Cardiac muscle cell (in vitro differentiated cells and primary cell): Measurements from ENCODE around the gene RAD18. TPM values are rescaled to one million over a fixed set of nuclear protein-coding genes. Genes with fewer than 3 reads are reported as not detected.
A peak's percentile ranks its signal among the peaks of the same experiment; 100 is the strongest.

Experiments
- DNase-seq, 2 donors: peaks; one replicate each; pipeline versions ENCODE4 v3.0.0 to v3.0.0-alpha.2; 2010 to 2017; ENCODE audit warnings: low read depth in 1 of 2, low spot score in 1 of 2
- H3K27ac ChIP-seq: fragments of 200-600 bp; sonication (generic); 2 replicates; pipeline ENCODE4 v1.5.1; 2016
- H3K27me3 ChIP-seq: fragments of 200-600 bp; sonication (generic); 2 replicates; pipeline ENCODE4 v1.6.0; 2016; ENCODE audit warnings: control low read depth
- H3K36me3 ChIP-seq: fragments of 200-600 bp; sonication (generic); 2 replicates; pipeline ENCODE4 v1.5.1; 2016; ENCODE audit warnings: control low read depth
- H3K4me1 ChIP-seq: fragments of 200-600 bp; sonication (generic); 2 replicates; pipeline ENCODE4 v1.8.1; 2017; ENCODE audit warnings: low read depth, mild to moderate bottlenecking, mixed run types
- H3K4me3 ChIP-seq: fragments of 200-600 bp; sonication (generic); 2 replicates; pipeline ENCODE4 v1.5.1; 2016; ENCODE audit warnings: mild to moderate bottlenecking
- H3K9me3 ChIP-seq: fragments of 200-600 bp; sonication (generic); 2 replicates; pipeline ENCODE4 v1.5.1; 2017; ENCODE audit warnings: low read depth, mild to moderate bottlenecking, control low read depth
- CTCF ChIP-seq: IDR thresholded peaks from 2 replicates; pipeline ENCODE4 v1.5.1; 2012; ENCODE audit warnings: low read depth, mild to moderate bottlenecking, low read length
- polyA plus RNA-seq: library from polyadenylated mRNA; unstranded; fragments of >200 nt; fragmentation: Nextera tagmentation; extraction: Ambion mirVana; gene quantifications from 2 replicates; pipeline ENCODE4 v1.2.1, GENCODE V29; 2016
- total RNA-seq: library from RNA; depleted of rRNA; stranded (reverse); fragments of >200 nt; gene quantifications from 2 replicates; pipeline ENCODE4 v1.2.3, GENCODE V29; 2016

Gene RAD18
- total and polyA plus RNA-seq, 2 experiments from 2014 or later: 5.9 to 7.8 TPM

DNA sequence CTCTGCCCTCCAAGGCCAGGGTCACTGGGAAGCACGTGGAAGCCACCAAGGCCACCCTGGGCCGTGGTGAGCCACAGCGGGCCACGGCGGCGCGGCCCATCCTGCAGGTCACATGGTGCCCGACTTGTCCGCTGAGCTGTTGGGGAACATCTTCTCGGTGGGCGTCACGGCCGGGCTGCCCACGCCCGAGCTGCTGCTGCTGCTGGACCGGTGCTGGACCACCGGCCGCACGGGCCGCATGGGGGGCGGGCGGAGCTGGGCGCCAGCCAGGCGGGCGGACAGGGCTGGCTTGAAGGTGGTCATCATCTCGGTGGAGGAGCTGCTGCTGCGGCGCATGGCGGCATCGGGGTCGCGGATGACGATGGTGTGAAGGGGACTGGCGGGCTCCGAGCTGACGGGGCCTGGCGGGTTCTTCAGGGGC is 22.1 kb upstream of the RAD18 start:
- Histone ChIP-seq H3K27me3 (no peaks in the 10 kb centered on the region), H3K4me3 (no peak overlapping the region), H3K36me3 (no peaks in the 10 kb centered on the region), H3K4me1 (peaks cover 14% of the 10 kb centered on the region), H3K9me3 (no peaks in the 10 kb centered on the region), H3K27ac (no peak overlapping the region)
- TF ChIP-seq CTCF: no peak
- DNase-seq: no peak

GRCh38 chr3:8984526-8984925 is 21.3 kb upstream of the RAD18 start:
- Histone ChIP-seq H3K4me1 (peaks cover 14% of the 10 kb centered on the region), H3K27me3 (no peaks in the 10 kb centered on the region), H3K4me3 (no peak overlapping the region), H3K27ac (no peak overlapping the region), H3K36me3 (no peaks in the 10 kb centered on the region), H3K9me3 (no peaks in the 10 kb centered on the region)
- DNase-seq: no peak
- TF ChIP-seq CTCF: no peak

DNA sequence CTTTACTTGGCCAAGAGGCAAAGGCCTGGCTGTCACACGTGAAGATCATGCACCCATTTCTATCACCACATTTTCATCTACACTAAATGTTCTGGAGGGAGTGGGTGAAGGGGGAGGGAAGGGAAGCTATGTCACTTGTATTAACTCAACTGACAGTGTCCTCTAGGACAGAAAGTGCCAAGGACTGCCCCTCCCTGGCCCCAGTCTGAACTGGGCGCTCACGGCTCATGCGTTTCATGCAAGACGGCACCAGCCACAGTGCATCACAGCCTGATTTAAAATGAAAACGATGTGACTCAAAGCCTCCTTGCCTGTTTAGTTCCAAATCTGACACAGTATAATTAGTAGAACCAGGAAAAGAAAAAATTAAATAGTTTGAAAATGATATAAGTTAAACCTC is 20.8 kb upstream of the RAD18 start:
- Histone ChIP-seq H3K27ac (no peak overlapping the region), H3K4me3 (no peak overlapping the region), H3K36me3 (no peaks in the 10 kb centered on the region), H3K9me3 (no peaks in the 10 kb centered on the region), H3K27me3 (no peaks in the 10 kb centered on the region), H3K4me1 (peaks cover 10% of the 10 kb centered on the region)
- no peak for TF ChIP-seq CTCF
- no peak for DNase-seq

- no peak overlapping the region for H3K27ac ChIP-seq
- H3K4me3 ChIP-seq: no peak overlapping the region
- TF ChIP-seq CTCF: no peak
- H3K36me3 ChIP-seq: no peaks in the 10 kb centered on the region
- no peaks in the 10 kb centered on the region for H3K9me3 ChIP-seq
- H3K27me3 ChIP-seq: no peaks in the 10 kb centered on the region
- H3K4me1 ChIP-seq: peaks cover 5% of the 10 kb centered on the region
- DNase-seq: no peak
Observed at GRCh38 chr3:8983591-8983990, 20.3 kb upstream of the RAD18 start.

GRCh38 chr3:8983026-8983425 is 19.8 kb upstream of the RAD18 start:
- no peaks in the 10 kb centered on the region for H3K9me3 ChIP-seq
- TF ChIP-seq CTCF: no peak
- no peak for DNase-seq
- H3K27ac ChIP-seq: no peak overlapping the region
- H3K27me3 ChIP-seq: no peaks in the 10 kb centered on the region
- no peaks in the 10 kb centered on the region for H3K4me1 ChIP-seq
- no peak overlapping the region for H3K4me3 ChIP-seq
- no peaks in the 10 kb centered on the region for H3K36me3 ChIP-seq

- H3K36me3 ChIP-seq: no peaks in the 10 kb centered on the region
- no peak overlapping the region for H3K4me3 ChIP-seq
- H3K27me3 ChIP-seq: no peaks in the 10 kb centered on the region
- peak in 1 of 2 donors; percentile 39 for DNase-seq
- TF ChIP-seq CTCF: no peak
- no peaks in the 10 kb centered on the region for H3K9me3 ChIP-seq
- H3K27ac ChIP-seq: no peak overlapping the region
- no peaks in the 10 kb centered on the region for H3K4me1 ChIP-seq
Observed at GRCh38 chr3:8982509-8982908, 19.2 kb upstream of the RAD18 start.
